ENCODE data around the gene RUNX1.

RUNX1 gene

DNA sequence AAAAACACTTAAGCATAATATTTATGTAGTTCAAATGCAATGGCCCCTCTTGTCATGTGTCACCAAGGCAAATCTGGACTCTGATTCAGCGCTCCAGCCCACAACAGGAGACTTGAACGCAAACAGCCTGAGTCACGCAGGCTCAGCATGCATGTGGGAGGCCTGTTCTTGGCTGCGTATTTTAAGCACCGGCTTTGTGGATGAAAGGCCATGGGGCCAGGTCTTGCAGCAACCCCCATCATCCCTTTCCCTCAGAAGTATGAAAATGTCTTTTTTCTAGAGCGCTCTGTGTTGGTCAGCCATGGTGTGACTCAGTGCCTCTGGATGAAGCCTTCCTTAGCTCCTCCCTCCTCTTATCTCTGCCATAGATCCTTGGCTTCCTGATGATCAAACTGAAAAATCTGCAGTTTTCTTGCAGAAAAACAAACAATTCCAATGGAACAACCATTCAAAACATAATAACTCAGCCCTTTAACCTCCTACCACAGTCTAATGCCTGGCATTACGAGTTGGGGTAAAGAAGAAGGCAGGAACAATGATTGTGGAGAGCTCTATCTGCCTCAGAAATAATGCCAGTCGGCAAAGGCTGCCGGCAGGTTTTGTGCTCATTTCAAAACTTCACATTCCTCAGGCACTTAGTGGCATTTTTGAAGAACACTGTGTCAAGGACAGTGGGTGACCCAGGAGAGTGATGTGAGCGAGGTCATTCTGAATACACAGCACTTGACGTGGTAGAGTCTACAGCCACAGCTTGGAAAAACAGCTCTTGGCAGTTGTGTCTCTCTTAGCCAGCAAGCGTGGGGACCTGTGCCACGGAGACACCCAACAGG is 212.8 kb downstream of the RUNX1 start:
- Histone ChIP-seq H3K27me3 (ENCODE audit: insufficient read depth, low read length) (no peaks in the 10 kb centered on the region), H3K4me1 (ENCODE audit: insufficient read depth, low read length) (peaks cover 2% of the 10 kb centered on the region), H2AFZ (ENCODE audit: low read depth, low read length) (no peak overlapping the region), H3K9me3 (ENCODE audit: low read length) (no peaks in the 10 kb centered on the region), H3K36me3 (ENCODE audit: insufficient read depth, low read length) (no peaks in the 10 kb centered on the region), H3K4me3 (ENCODE audit: low read length) (no peak overlapping the region)

DNA sequence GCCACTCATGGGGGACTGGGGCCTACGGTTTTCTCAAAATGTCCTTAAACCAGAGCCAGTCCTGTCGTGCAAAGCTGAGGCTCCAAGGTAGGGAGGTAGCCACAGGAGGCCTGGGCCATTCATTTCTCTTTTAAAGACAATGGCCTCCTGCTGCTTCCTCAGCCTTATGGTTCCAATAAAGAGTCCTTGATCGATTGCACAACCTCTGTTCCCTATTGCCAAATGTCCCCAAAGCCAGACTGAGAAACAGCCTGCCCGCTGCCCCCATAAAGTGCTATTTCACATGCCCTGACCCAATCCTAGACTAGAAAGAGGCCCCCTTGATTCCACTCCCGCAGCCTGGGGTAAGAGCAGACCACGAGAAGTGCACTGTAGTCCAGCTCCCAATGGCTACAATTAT is 213.6 kb downstream of the RUNX1 start:
- Histone ChIP-seq H3K27me3 (ENCODE audit: insufficient read depth, low read length) (no peaks in the 10 kb centered on the region), H3K36me3 (ENCODE audit: insufficient read depth, low read length) (no peaks in the 10 kb centered on the region), H3K4me3 (ENCODE audit: low read length) (no peak overlapping the region), H3K4me1 (ENCODE audit: insufficient read depth, low read length) (peaks cover 2% of the 10 kb centered on the region), H2AFZ (ENCODE audit: low read depth, low read length) (no peak overlapping the region), H3K9me3 (ENCODE audit: low read length) (no peaks in the 10 kb centered on the region)

DNA sequence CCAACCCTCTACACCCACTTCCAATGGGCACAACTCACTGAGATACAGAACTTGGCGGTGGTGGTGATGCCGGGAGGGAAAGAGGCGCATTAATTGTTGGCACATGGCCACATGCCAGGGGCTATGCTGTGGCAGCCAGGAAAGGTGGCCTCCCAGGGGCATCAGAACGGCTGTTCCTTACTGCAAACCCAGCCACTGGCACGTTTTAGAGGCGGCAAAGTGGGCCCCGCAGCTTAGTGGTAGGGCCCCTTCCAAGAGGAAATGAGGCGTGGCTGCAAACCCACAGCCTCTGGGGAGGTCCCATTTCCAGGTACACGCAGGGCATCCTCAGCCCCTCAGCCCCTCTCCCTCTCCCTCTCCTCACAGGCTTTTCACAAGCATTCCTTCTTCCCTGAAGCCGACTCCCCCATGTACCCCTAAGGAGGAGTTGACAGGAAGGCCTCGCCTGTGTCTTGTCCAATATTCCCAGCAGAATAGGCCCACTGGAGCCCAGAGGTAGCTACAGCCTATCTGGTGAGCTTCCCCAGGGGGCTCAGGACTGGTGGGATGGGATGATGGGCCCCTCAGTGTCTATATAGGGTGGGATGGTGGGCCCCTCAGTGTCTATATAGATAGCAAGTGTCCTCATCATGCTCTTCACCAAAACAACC is 214.1 kb downstream of the RUNX1 start:
- Histone ChIP-seq H2AFZ (ENCODE audit: low read depth, low read length) (no peak overlapping the region), H3K4me1 (ENCODE audit: insufficient read depth, low read length) (peaks cover 2% of the 10 kb centered on the region), H3K36me3 (ENCODE audit: insufficient read depth, low read length) (no peaks in the 10 kb centered on the region), H3K4me3 (ENCODE audit: low read length) (no peak overlapping the region), H3K27me3 (ENCODE audit: insufficient read depth, low read length) (no peaks in the 10 kb centered on the region), H3K9me3 (ENCODE audit: low read length) (no peaks in the 10 kb centered on the region)

DNA sequence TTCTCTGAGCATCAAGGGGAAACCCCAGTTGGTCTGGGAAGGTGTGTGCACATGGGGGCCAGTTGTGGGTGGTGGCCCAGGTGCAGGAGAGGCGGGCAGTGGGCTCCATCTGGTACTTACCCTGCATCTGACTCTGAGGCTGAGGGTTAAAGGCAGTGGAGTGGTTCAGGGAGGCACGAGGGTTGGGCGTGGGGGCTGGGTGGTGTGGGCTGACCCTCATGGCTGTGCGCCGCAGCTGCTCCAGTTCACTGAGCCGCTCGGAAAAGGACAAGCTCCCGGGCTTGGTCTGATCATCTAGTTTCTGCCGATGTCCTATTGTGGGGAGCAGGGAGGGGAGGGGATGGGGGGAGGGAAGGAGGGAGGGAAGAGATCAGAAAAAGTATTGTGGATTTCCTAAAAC is 214.8 kb downstream of the RUNX1 start:
- H3K36me3 ChIP-seq (ENCODE audit: insufficient read depth, low read length): no peaks in the 10 kb centered on the region
- peaks cover 2% of the 10 kb centered on the region for H3K4me1 ChIP-seq (ENCODE audit: insufficient read depth, low read length)

DNA sequence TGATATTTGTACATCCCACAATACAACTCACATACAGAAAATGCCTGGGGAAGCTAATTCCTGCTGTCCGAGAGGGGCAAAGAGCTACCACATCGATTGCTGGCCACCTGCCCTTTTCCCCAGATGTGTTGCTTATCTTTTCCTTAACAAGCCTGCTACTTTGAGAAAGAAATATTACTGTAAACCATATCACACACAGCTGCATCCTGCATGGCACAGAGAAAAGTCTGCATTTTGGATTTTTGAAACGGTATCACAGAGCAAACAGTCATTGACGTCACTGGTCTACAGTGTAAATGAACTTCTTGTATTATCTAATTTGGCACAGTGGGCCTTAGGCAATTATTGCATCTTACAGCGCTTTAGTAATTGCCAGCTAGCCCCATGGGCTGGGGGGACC is 215.6 kb downstream of the RUNX1 start:
- Histone ChIP-seq H3K4me3 (ENCODE audit: low read length) (no peak overlapping the region), H3K4me1 (ENCODE audit: insufficient read depth, low read length) (peaks cover 2% of the 10 kb centered on the region), H3K27me3 (ENCODE audit: insufficient read depth, low read length) (no peaks in the 10 kb centered on the region), H2AFZ (ENCODE audit: low read depth, low read length) (no peak overlapping the region), H3K9me3 (ENCODE audit: low read length) (no peaks in the 10 kb centered on the region), H3K36me3 (ENCODE audit: insufficient read depth, low read length) (no peaks in the 10 kb centered on the region)

More for the DNA sequence above, 214.8 kb downstream of the RUNX1 start:
- H3K27me3 ChIP-seq (ENCODE audit: insufficient read depth, low read length): no peaks in the 10 kb centered on the region
- no peak overlapping the region for H2AFZ ChIP-seq (ENCODE audit: low read depth, low read length)
- H3K9me3 ChIP-seq (ENCODE audit: low read length): no peaks in the 10 kb centered on the region
- H3K4me3 ChIP-seq (ENCODE audit: low read length): no peak overlapping the region

DNA sequence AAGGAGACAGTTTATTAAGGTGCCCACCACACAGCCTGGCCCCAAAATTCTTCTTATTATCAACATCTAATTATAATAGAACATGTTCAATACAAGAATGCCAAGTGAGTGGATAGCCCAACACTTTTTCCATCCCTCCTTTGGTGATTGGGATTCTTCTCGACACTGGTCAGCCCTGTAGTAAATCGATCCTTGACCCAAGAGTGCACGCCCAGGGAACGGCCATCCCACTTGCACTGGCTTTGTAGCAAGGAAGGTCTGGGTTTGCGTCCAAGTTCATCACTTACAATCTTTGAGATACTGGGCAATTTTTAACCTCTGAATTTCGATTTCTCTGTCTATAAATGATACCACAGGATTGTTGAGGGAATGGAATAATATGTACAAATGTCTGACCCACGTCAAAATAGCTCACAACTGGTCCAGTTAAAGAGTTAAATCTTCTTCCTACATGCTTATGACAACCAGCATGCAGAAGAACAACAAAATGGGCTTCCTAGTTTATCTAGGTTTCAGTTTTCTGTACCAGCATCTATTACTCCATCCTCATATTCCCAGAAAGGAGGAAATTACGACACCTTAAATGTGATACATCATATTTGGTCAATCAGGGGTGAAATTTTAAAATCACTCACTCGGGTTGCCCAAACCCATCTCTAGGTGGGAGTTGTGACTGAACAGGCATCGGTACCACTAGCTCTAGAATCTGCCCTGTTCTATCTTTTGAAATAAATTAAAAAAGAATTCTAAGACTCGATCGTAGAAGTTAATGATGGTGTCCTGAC is 218.5 kb downstream of the RUNX1 start:
- Histone ChIP-seq H3K36me3 (ENCODE audit: insufficient read depth, low read length) (no peaks in the 10 kb centered on the region), H2AFZ (ENCODE audit: low read depth, low read length) (no peak overlapping the region), H3K4me3 (ENCODE audit: low read length) (no peak overlapping the region), H3K27me3 (ENCODE audit: insufficient read depth, low read length) (no peaks in the 10 kb centered on the region), H3K4me1 (ENCODE audit: insufficient read depth, low read length) (no peaks in the 10 kb centered on the region), H3K9me3 (ENCODE audit: low read length) (no peaks in the 10 kb centered on the region)

DNA sequence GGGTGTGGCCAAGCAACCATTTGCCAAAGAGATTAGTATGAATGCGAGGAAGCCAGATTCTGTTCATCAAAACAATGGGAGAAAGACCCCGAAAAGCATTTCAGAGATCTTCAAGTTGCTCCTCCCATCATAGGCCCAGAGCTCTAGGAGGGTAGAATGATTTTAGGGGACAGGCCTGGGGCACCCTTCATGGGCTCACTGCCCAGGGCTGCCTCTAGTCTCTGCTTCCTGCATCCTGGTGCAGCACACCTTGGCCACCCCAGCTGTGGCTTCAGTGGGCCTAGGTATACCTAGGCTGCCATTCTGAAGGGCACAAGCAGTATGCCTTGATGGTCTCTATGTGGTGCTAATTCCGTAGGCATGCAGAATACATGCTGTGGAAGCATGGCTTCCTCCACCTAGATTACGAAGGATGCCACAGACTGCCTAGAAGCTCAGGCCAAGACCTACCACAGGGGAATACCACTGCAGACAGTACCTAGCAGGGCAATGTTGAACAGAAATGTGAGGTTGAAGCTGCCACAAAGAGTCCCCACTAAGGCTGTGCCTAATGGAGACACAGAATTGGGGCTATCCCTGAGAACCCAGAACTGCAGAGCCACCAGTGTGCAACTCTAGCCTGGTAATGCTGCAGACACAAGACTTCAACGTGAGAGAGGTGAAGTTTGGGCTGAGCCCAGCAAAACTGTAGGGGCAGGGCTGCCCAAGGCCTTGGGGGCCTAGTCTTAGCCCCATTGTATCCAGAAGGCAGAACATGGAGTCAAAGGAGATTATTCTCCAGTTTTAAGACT is 221.5 kb downstream of the RUNX1 start:
- no peaks in the 10 kb centered on the region for H3K9me3 ChIP-seq (ENCODE audit: low read length)
- H3K27me3 ChIP-seq (ENCODE audit: insufficient read depth, low read length): no peaks in the 10 kb centered on the region
- H3K36me3 ChIP-seq (ENCODE audit: insufficient read depth, low read length): no peaks in the 10 kb centered on the region
- H2AFZ ChIP-seq (ENCODE audit: low read depth, low read length): no peak overlapping the region
- no peak overlapping the region for H3K4me3 ChIP-seq (ENCODE audit: low read length)
- H3K4me1 ChIP-seq (ENCODE audit: insufficient read depth, low read length): no peaks in the 10 kb centered on the region

DNA sequence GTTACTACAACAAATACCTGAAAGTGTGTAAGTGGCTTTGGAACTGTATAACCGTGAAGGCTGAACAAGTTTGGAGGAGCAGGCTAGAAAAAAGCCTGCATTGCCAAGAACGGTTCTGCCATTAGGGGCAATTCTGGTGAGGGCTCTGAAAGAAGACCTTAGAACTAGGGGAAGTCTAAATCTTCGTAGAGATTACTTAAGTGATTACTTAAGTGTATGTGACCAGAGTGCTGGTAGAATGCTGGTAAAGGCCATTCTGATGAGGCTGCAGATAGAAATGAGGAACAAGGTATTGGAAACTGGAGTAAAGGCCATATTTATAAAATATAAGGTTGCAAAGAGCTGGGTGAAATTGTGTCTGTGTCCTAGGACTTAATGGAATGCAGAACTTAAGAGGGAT is 222.3 kb downstream of the RUNX1 start:
- Histone ChIP-seq H3K9me3 (ENCODE audit: low read length) (no peaks in the 10 kb centered on the region), H3K4me1 (ENCODE audit: insufficient read depth, low read length) (no peaks in the 10 kb centered on the region), H2AFZ (ENCODE audit: low read depth, low read length) (no peak overlapping the region), H3K27me3 (ENCODE audit: insufficient read depth, low read length) (no peaks in the 10 kb centered on the region), H3K36me3 (ENCODE audit: insufficient read depth, low read length) (no peaks in the 10 kb centered on the region), H3K4me3 (ENCODE audit: low read length) (no peak overlapping the region)

DNA sequence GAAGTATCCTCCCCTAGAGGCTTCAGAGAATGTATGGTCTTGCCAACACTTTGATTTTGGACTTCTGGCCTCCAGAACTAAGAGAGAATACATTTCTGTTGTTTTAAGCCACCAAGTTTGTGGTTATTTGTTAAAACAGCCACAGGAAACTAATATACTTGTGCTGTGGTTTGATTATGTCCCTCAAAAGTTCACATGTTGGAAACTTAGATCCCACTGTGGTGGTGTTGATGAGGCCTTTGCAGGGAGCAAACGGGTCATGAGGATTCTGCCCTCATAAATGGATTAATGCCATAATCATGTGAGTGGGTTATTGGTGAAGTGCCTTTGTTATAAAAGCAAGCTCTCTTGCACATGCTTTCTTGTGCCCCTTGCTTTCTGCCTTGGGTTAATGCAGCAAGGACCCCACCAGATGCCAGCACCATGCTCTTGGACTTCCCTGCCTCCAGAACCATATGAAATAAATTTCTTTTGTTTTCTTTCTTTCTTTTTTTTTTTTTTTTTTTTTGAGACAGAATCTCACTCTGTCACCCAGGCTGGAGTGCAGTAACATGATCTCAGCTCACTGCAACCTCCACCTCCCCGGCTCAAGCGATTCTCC is 223.1 kb downstream of the RUNX1 start:
- no peaks in the 10 kb centered on the region for H3K36me3 ChIP-seq (ENCODE audit: insufficient read depth, low read length)

DNA sequence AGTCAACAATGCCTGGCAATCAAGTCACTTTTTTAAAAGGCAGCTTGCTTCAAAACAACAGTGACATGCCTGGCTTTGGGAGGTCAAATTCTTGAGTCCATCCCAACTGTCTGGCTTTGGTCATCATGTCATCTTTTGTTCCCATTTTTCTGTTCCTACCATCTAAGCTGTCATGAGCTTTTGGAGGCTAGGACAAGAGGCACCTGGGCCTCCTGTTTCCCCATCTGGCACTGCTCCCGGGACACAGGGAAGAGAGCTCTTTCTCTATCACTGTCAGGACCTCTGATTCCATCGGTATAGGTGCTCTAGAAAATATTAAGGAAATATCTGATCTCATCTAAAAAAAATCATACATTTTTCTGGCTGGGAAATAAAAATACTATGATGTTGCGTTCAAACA is 224.0 kb downstream of the RUNX1 start:
- no peaks in the 10 kb centered on the region for H3K36me3 ChIP-seq (ENCODE audit: insufficient read depth, low read length)
- no peak overlapping the region for H3K4me3 ChIP-seq (ENCODE audit: low read length)
- H3K4me1 ChIP-seq (ENCODE audit: insufficient read depth, low read length): no peaks in the 10 kb centered on the region
- no peaks in the 10 kb centered on the region for H3K27me3 ChIP-seq (ENCODE audit: insufficient read depth, low read length)
- no peaks in the 10 kb centered on the region for H3K9me3 ChIP-seq (ENCODE audit: low read length)
- no peak overlapping the region for H2AFZ ChIP-seq (ENCODE audit: low read depth, low read length)

More for the DNA sequence above, 223.1 kb downstream of the RUNX1 start:
- Histone ChIP-seq H3K27me3 (ENCODE audit: insufficient read depth, low read length) (no peaks in the 10 kb centered on the region), H3K9me3 (ENCODE audit: low read length) (no peaks in the 10 kb centered on the region), H2AFZ (ENCODE audit: low read depth, low read length) (no peak overlapping the region), H3K4me3 (ENCODE audit: low read length) (no peak overlapping the region), H3K4me1 (ENCODE audit: insufficient read depth, low read length) (no peaks in the 10 kb centered on the region)

DNA sequence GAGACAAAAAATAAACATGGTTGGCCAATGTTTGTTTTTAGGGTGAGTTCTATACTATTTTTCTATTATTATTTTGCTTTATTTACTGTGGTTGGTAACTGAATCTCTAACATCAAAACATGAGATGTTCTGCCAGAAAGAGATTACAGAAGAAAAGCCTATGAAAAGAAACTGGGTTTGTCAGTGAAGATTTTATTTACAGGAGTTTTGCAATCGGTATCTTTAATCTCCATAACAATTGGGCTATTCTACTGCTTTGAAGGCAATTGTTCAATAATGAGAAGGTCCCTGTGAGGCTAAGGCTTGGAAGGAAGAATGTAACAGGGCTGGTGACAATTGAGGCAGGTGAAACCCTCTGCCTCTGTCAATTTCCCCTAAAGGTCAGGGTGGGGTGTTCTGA is 224.8 kb downstream of the RUNX1 start:
- H3K27me3 ChIP-seq (ENCODE audit: insufficient read depth, low read length): no peaks in the 10 kb centered on the region
- no peak overlapping the region for H3K4me3 ChIP-seq (ENCODE audit: low read length)
- no peaks in the 10 kb centered on the region for H3K9me3 ChIP-seq (ENCODE audit: low read length)
- no peak overlapping the region for H2AFZ ChIP-seq (ENCODE audit: low read depth, low read length)
- no peaks in the 10 kb centered on the region for H3K4me1 ChIP-seq (ENCODE audit: insufficient read depth, low read length)
- H3K36me3 ChIP-seq (ENCODE audit: insufficient read depth, low read length): no peaks in the 10 kb centered on the region

DNA sequence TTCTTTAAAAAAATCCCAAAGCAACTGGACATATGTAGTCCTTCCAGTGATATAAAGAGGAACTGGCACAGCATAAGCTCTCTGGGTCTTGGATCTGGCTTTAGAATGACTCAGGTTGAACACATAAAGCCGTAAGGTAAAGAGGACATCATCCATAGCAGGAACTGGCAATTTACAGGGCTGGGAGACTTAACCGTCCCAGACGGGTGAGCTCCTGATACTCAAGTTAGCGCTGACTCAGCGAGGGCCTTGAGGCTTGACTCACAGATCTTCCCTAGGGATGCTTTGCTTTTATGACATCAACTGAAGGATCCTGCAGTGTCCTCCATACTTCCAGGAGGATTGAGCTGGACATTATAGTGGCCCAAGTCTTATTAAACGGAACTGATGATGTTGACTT is 226.2 kb downstream of the RUNX1 start:
- Histone ChIP-seq H3K4me3 (ENCODE audit: low read length) (no peak overlapping the region), H3K27me3 (ENCODE audit: insufficient read depth, low read length) (no peaks in the 10 kb centered on the region), H3K9me3 (ENCODE audit: low read length) (no peaks in the 10 kb centered on the region), H2AFZ (ENCODE audit: low read depth, low read length) (no peak overlapping the region), H3K4me1 (ENCODE audit: insufficient read depth, low read length) (no peaks in the 10 kb centered on the region), H3K36me3 (ENCODE audit: insufficient read depth, low read length) (no peaks in the 10 kb centered on the region)

All from neuron (in vitro differentiated cells).